ENCODE data around the gene SIRPA.

DNA sequence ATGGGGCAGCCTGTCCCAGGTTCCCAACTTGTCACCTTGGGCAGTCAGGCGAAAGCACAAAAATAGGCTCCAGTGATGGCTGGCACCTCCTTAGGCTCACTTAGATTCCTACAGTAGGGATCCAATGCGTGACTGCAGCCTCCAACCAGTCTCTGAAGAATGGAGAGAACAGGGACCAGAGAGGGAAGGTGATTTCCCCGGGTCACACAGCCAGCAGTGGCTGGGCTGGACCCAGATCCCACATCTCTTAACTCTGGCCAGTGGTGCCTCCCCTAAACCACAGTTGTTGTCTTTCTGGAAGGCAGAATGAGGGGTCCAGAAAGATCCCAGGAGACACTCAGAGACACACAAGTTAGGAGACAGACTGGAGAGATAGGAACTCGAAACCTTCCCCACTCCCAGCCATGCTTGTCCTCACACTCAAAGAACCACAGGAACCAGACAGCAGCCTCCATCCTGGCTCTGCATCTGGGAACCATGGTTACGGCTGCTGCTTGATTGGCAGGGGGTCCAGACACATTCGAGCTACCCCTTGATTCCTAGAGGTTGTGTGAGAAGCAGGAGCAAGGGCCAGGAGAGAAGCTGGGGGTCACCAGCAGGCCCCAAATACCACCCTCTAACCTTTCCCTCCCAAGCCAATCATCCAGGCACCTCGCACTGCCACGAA, 33.1 kb upstream of the SIRPA start:
- TF ChIP-seq SIN3A (IDR thresholded peaks at IDR 0.05; ENCODE audit: borderline replicate concordance, insufficient read depth, low read length) (no peak), POLR2AphosphoS5 (IDR thresholded peaks at IDR 0.05; ENCODE audit: low read depth, low read length) (no peak), TAF1 (IDR thresholded peaks at IDR 0.05; ENCODE audit: borderline replicate concordance, insufficient read depth, low read length) (no peak)

All from PFSK-1 (cell line).